ENCODE data around the gene DAB1. TPM values are rescaled to one million over a fixed set of nuclear protein-coding genes. Genes with fewer than 3 reads are reported as not detected.

DAB1 gene
- total RNA-seq, 1 donor from 2014 or later: 1.9 TPM

- H3K9me3 Mint-ChIP-seq: peaks cover 8% of the 10 kb centered on the region
- TF ChIP-seq CTCF (IDR thresholded peaks at IDR 0.05; ENCODE audit: unreplicated experiment): no peak
- H3K27me3 Mint-ChIP-seq (ENCODE audit: low read depth): peaks cover 11% of the 10 kb centered on the region
- peaks cover 28% of the 10 kb centered on the region for H3K4me1 Mint-ChIP-seq
- H3K27ac Mint-ChIP-seq: no peak overlapping the region
- no peaks in the 10 kb centered on the region for H3K36me3 Mint-ChIP-seq
- no peak for DNase-seq (ENCODE audit: low spot score in 2 of 2, unreplicated experiment in 2 of 2)
- no peak overlapping the region for H3K4me3 Mint-ChIP-seq
Observed at GRCh38 chr1:57467830-57468229, 44.0 kb upstream of the DAB1 start.

GRCh38 chr1:57464756-57465155 is 40.9 kb upstream of the DAB1 start:
- no peak overlapping the region for H3K27ac Mint-ChIP-seq
- no peak overlapping the region for H3K4me3 Mint-ChIP-seq
- TF ChIP-seq CTCF (IDR thresholded peaks at IDR 0.05; ENCODE audit: unreplicated experiment): no peak
- H3K27me3 Mint-ChIP-seq (ENCODE audit: low read depth): peaks cover 11% of the 10 kb centered on the region
- no peaks in the 10 kb centered on the region for H3K9me3 Mint-ChIP-seq
- H3K36me3 Mint-ChIP-seq: no peaks in the 10 kb centered on the region
- peaks cover 17% of the 10 kb centered on the region for H3K4me1 Mint-ChIP-seq
- no peak for DNase-seq (ENCODE audit: low spot score in 2 of 2, unreplicated experiment in 2 of 2)

GRCh38 chr1:57463343-57463742 is 39.5 kb upstream of the DAB1 start:
- Mint-ChIP-seq H3K27ac (no peak overlapping the region), H3K36me3 (no peaks in the 10 kb centered on the region)
- no peak for TF ChIP-seq CTCF (IDR thresholded peaks at IDR 0.05; ENCODE audit: unreplicated experiment)

GRCh38 chr1:57461405-57461804 is 37.5 kb upstream of the DAB1 start:
- Mint-ChIP-seq H3K27ac (no peak overlapping the region), H3K36me3 (no peaks in the 10 kb centered on the region), H3K27me3 (ENCODE audit: low read depth) (peaks cover 14% of the 10 kb centered on the region), H3K9me3 (peaks cover 8% of the 10 kb centered on the region), H3K4me3 (no peak overlapping the region), H3K4me1 (peaks cover 4% of the 10 kb centered on the region)
- no peak for DNase-seq (ENCODE audit: low spot score in 2 of 2, unreplicated experiment in 2 of 2)
- no peak for TF ChIP-seq CTCF (IDR thresholded peaks at IDR 0.05; ENCODE audit: unreplicated experiment)

More at GRCh38 chr1:57463343-57463742, 39.5 kb upstream of the DAB1 start:
- H3K4me1 Mint-ChIP-seq: peaks cover 4% of the 10 kb centered on the region
- no peak overlapping the region for H3K4me3 Mint-ChIP-seq
- H3K9me3 Mint-ChIP-seq: no peaks in the 10 kb centered on the region
- H3K27me3 Mint-ChIP-seq (ENCODE audit: low read depth): peaks cover 11% of the 10 kb centered on the region
- no peak for DNase-seq (ENCODE audit: low spot score in 2 of 2, unreplicated experiment in 2 of 2)

GRCh38 chr1:57451516-57451915 is 27.7 kb upstream of the DAB1 start:
- Mint-ChIP-seq H3K4me1 (no peaks in the 10 kb centered on the region), H3K4me3 (no peak overlapping the region), H3K27me3 (ENCODE audit: low read depth) (peaks cover 35% of the 10 kb centered on the region), H3K27ac (no peak overlapping the region), H3K36me3 (no peaks in the 10 kb centered on the region), H3K9me3 (no peaks in the 10 kb centered on the region)
- TF ChIP-seq CTCF (IDR thresholded peaks at IDR 0.05; ENCODE audit: unreplicated experiment): no peak
- no peak for DNase-seq (ENCODE audit: low spot score in 2 of 2, unreplicated experiment in 2 of 2)

- no peak for DNase-seq (ENCODE audit: low spot score in 2 of 2, unreplicated experiment in 2 of 2)
- Mint-ChIP-seq H3K27me3 (ENCODE audit: low read depth) (peaks cover 35% of the 10 kb centered on the region), H3K4me3 (no peak overlapping the region), H3K27ac (no peak overlapping the region), H3K9me3 (no peaks in the 10 kb centered on the region), H3K4me1 (no peaks in the 10 kb centered on the region), H3K36me3 (no peaks in the 10 kb centered on the region)
- no peak for TF ChIP-seq CTCF (IDR thresholded peaks at IDR 0.05; ENCODE audit: unreplicated experiment)
Observed at GRCh38 chr1:57450981-57451380, 27.1 kb upstream of the DAB1 start.
